WTC11 (cell line): ENCODE measurements around the gene KISS1R. TPM values are rescaled to one million over a fixed set of nuclear protein-coding genes. Genes with fewer than 3 reads are reported as not detected.

Experiments used
- ATAC-seq: fragments of 200-7000 bp; cut with Tn5 transposase; 2 replicates; pipeline ENCODE4 v1.10.0; 2021; ENCODE audit warnings: mild to moderate bottlenecking, moderate library complexity
- CTCF ChIA-PET: fragments of 300-600 bp; sonication (Branson Sonifier 250); formaldehyde crosslinking; loops from one replicate; lab custom pipeline; 2021; ENCODE audit warnings: antibody characterized with exemption; lab: Charles Lee
- POLR2A ChIA-PET: fragments of 350-600 bp; sonication (Branson Sonifier 250); formaldehyde crosslinking; loops from one replicate; lab custom pipeline; 2021; ENCODE audit warnings: antibody characterized with exemption; lab: Charles Lee
- DNase-seq: peaks from one replicate; pipeline ENCODE4 v3.0.0; 2021; ENCODE audit warnings: low spot score
- H3K27ac Mint-ChIP-seq: 2 replicates; pipeline ENCODE4 v1.8.0; 2021; ENCODE audit warnings: mixed read lengths
- H3K27me3 Mint-ChIP-seq: 2 replicates; pipeline ENCODE4 v1.8.0; 2021; ENCODE audit warnings: low read depth, mild to moderate bottlenecking, moderate library complexity, mixed read lengths
- H3K36me3 Mint-ChIP-seq: 2 replicates; pipeline ENCODE4 v1.8.0; 2021; ENCODE audit warnings: mixed read lengths
- H3K4me1 Mint-ChIP-seq: 2 replicates; pipeline ENCODE4 v1.8.0; 2022; ENCODE audit warnings: mixed read lengths
- H3K4me3 Mint-ChIP-seq: 2 replicates; pipeline ENCODE4 v1.8.0; 2021; ENCODE audit warnings: mild to moderate bottlenecking, moderate library complexity, mixed read lengths
- H3K9me3 Mint-ChIP-seq: 2 replicates; pipeline ENCODE4 v1.8.0; 2021; ENCODE audit warnings: mixed read lengths
- CREB1 ChIP-seq: sonication (generic); formaldehyde crosslinking; IDR thresholded peaks from 2 replicates; pipeline ENCODE4 v1.8.0; 2023; ENCODE audit warnings: mild to moderate bottlenecking, missing genetic modification reagents
- ESRRA ChIP-seq: sonication (generic); formaldehyde crosslinking; IDR thresholded peaks from 2 replicates; pipeline ENCODE4 v1.8.1; 2022; ENCODE audit warnings: mild to moderate bottlenecking, missing genetic modification reagents, borderline replicate concordance
- FOXJ3 ChIP-seq: sonication (generic); formaldehyde crosslinking; IDR thresholded peaks from 2 replicates; pipeline ENCODE4 v1.9.0; 2021; ENCODE audit warnings: missing genetic modification reagents, mild to moderate bottlenecking, borderline replicate concordance
- GABPB1 ChIP-seq: sonication (generic); formaldehyde crosslinking; IDR thresholded peaks from 2 replicates; pipeline ENCODE4 v1.8.1; 2023; ENCODE audit warnings: mild to moderate bottlenecking, missing genetic modification reagents
- HMGXB4 ChIP-seq: sonication (generic); formaldehyde crosslinking; IDR thresholded peaks from 2 replicates; pipeline ENCODE4 v1.8.1; 2023; ENCODE audit warnings: mild to moderate bottlenecking, moderate library complexity, missing genetic modification reagents
- OVOL2 ChIP-seq: fragments of 250-450 bp; sonication (Bioruptor Pico); IDR thresholded peaks from 2 replicates; pipeline ENCODE4 v1.9.0; 2021; ENCODE audit warnings: mild to moderate bottlenecking, borderline replicate concordance
- SMAD4 ChIP-seq: sonication (generic); formaldehyde crosslinking; IDR thresholded peaks from 2 replicates; pipeline ENCODE4 v1.8.0; 2022; ENCODE audit warnings: mild to moderate bottlenecking, missing genetic modification reagents
- TEAD4 ChIP-seq: sonication (generic); formaldehyde crosslinking; IDR thresholded peaks from 2 replicates; pipeline ENCODE4 v1.8.0; 2022; ENCODE audit warnings: mild to moderate bottlenecking, missing genetic modification reagents
- ZNF396 ChIP-seq: fragments of 250-450 bp; sonication (Bioruptor Pico); IDR thresholded peaks from 2 replicates; pipeline ENCODE4 v1.8.0; 2021; ENCODE audit warnings: mild to moderate bottlenecking, moderate library complexity, borderline replicate concordance
- ZNF532 ChIP-seq: fragments of 250-450 bp; sonication (Bioruptor Pico); IDR thresholded peaks from 2 replicates; pipeline ENCODE4 v1.9.0; 2021; ENCODE audit warnings: mild to moderate bottlenecking, borderline replicate concordance
- total RNA-seq: library from RNA; stranded (reverse); gene quantifications from 3 replicates; pipeline ENCODE4 v1.2.3, GENCODE V29; 2021
- TF ChIP-seq, protein P1 (sequence below): fragments of 250-450 bp; sonication (Bioruptor Pico); conservative IDR thresholded peaks from 2 replicates; pipeline ENCODE4 v1.9.0; 2021; ENCODE audit warnings: mild to moderate bottlenecking
- TF ChIP-seq, protein P2 (sequence below): sonication (generic); formaldehyde crosslinking; IDR thresholded peaks from 2 replicates; pipeline ENCODE4 v1.8.1; 2022; ENCODE audit warnings: mild to moderate bottlenecking, missing genetic modification reagents, moderate library complexity, borderline replicate concordance
- TF ChIP-seq, protein P3 (sequence below): fragments of 250-450 bp; sonication (Bioruptor Pico); IDR thresholded peaks from 2 replicates; pipeline ENCODE4 v2.1.2; 2022; ENCODE audit warnings: mild to moderate bottlenecking, moderate library complexity
- TF ChIP-seq, protein P4 (sequence below): sonication (generic); formaldehyde crosslinking; IDR thresholded peaks from 2 replicates; pipeline ENCODE4 v1.8.0; 2023; ENCODE audit warnings: missing genetic modification reagents, mild to moderate bottlenecking, borderline replicate concordance
- TF ChIP-seq, protein P5 (sequence below): fragments of 250-450 bp; sonication (Bioruptor Pico); IDR thresholded peaks from 2 replicates; pipeline ENCODE4 v1.8.0; 2021; ENCODE audit warnings: mild to moderate bottlenecking

Gene KISS1R
- total RNA-seq, 1 experiment from 2014 or later: 2.9 TPM

- ChIA-PET CTCF (interaction anchor here (0.7 to 1.4 kb wide), 3 partner anchors 21 to 75 kb away, joined by 3 to 4 read pairs (median 4); no protein-coding TSS in a partner anchor), POLR2A (interaction anchor here (0.7 kb wide), 1 partner anchor 70 kb away, joined by 6 read pairs; no protein-coding TSS in a partner anchor)
- ATAC-seq (no peak), DNase-seq (no peak)
- peaks cover 3% of the 10 kb centered on the region; the same call in 1 of the 2 replicates for H3K4me1 Mint-ChIP-seq
- H3K27ac Mint-ChIP-seq: peak overlapping the region; percentile 89; the same call in 1 of the 2 replicates
- no peaks in the 10 kb centered on the region for H3K9me3 Mint-ChIP-seq
- H3K27me3 Mint-ChIP-seq: no peaks in the 10 kb centered on the region
- no peak for TF ChIP-seq OVOL2
- no peak for TF ChIP-seq CREB1 (CRISPR knock-in tag)
- TF ChIP-seq GABPB1: no peak
- TF ChIP-seq, protein P1, sequence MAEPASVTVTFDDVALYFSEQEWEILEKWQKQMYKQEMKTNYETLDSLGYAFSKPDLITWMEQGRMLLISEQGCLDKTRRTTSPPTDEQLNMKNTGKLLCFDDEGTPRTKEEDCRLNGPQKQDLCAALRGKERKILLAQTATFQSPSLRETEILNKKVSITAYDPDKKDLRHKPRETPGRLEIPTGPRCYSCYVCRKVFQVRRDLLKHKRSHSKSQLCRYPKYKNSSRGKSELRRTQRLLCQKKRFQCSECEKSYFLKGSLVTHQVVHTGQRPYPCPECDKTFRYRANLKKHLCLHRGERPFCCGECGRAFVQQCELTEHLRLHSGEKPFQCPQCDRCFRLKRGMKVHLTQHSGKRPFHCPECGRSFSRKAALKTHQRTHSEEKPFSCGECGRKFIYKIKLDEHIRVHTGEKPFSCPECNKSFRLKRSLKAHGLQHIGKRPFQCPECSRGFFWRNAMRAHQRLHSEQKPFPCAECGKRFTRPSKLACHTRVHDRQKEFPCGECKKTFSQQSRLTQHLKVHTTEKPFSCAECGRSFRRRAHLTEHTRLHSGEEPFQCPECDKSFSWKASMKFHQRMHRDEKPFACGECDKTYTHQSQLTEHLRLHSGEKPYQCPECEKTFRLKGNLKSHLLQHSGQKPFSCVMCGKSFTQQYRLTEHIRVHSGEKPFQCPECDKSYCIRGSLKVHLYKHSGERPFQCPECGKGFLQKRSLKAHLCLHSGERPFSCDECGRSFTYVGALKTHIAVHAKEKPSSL (CRISPR knock-in tag): no peak
- no peak for TF ChIP-seq FOXJ3 (CRISPR knock-in tag)
- no peak overlapping the region for H3K4me3 Mint-ChIP-seq
- peaks cover 33% of the 10 kb centered on the region for H3K36me3 Mint-ChIP-seq
These were observed 21.2 kb downstream of the KISS1R start for GRCh38 chr19:938233-938923.

GRCh38 chr19:939439-939838 lies 22.3 kb downstream of the KISS1R start:
- Mint-ChIP-seq H3K4me1 (no peaks in the 10 kb centered on the region), H3K9me3 (no peaks in the 10 kb centered on the region), H3K4me3 (no peak overlapping the region), H3K27ac (peak overlapping the region; percentile 82; the same call in 1 of the 2 replicates), H3K36me3 (peaks cover 36% of the 10 kb centered on the region), H3K27me3 (no peaks in the 10 kb centered on the region)
- POLR2A ChIA-PET: no interaction called here
- CTCF ChIA-PET: no interaction called here
- no peak for DNase-seq
- TF ChIP-seq SMAD4 (CRISPR knock-in tag) (no peak), ZNF396 (CRISPR knock-in tag) (no peak), ESRRA (CRISPR knock-in tag) (no peak), HMGXB4 (CRISPR knock-in tag) (no peak), TEAD4 (CRISPR knock-in tag) (no peak), ZNF532 (CRISPR knock-in tag) (no peak), GABPB1 (no peak)
- TF ChIP-seq, protein P2, sequence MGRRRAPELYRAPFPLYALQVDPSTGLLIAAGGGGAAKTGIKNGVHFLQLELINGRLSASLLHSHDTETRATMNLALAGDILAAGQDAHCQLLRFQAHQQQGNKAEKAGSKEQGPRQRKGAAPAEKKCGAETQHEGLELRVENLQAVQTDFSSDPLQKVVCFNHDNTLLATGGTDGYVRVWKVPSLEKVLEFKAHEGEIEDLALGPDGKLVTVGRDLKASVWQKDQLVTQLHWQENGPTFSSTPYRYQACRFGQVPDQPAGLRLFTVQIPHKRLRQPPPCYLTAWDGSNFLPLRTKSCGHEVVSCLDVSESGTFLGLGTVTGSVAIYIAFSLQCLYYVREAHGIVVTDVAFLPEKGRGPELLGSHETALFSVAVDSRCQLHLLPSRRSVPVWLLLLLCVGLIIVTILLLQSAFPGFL (CRISPR knock-in tag): no peak
- TF ChIP-seq, protein P3, sequence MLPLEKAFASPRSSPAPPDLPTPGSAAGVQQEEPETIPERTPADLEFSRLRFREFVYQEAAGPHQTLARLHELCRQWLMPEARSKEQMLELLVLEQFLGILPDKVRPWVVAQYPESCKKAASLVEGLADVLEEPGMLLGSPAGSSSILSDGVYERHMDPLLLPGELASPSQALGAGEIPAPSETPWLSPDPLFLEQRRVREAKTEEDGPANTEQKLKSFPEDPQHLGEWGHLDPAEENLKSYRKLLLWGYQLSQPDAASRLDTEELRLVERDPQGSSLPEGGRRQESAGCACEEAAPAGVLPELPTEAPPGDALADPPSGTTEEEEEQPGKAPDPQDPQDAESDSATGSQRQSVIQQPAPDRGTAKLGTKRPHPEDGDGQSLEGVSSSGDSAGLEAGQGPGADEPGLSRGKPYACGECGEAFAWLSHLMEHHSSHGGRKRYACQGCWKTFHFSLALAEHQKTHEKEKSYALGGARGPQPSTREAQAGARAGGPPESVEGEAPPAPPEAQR (CRISPR knock-in tag): no peak
- TF ChIP-seq, protein P4, sequence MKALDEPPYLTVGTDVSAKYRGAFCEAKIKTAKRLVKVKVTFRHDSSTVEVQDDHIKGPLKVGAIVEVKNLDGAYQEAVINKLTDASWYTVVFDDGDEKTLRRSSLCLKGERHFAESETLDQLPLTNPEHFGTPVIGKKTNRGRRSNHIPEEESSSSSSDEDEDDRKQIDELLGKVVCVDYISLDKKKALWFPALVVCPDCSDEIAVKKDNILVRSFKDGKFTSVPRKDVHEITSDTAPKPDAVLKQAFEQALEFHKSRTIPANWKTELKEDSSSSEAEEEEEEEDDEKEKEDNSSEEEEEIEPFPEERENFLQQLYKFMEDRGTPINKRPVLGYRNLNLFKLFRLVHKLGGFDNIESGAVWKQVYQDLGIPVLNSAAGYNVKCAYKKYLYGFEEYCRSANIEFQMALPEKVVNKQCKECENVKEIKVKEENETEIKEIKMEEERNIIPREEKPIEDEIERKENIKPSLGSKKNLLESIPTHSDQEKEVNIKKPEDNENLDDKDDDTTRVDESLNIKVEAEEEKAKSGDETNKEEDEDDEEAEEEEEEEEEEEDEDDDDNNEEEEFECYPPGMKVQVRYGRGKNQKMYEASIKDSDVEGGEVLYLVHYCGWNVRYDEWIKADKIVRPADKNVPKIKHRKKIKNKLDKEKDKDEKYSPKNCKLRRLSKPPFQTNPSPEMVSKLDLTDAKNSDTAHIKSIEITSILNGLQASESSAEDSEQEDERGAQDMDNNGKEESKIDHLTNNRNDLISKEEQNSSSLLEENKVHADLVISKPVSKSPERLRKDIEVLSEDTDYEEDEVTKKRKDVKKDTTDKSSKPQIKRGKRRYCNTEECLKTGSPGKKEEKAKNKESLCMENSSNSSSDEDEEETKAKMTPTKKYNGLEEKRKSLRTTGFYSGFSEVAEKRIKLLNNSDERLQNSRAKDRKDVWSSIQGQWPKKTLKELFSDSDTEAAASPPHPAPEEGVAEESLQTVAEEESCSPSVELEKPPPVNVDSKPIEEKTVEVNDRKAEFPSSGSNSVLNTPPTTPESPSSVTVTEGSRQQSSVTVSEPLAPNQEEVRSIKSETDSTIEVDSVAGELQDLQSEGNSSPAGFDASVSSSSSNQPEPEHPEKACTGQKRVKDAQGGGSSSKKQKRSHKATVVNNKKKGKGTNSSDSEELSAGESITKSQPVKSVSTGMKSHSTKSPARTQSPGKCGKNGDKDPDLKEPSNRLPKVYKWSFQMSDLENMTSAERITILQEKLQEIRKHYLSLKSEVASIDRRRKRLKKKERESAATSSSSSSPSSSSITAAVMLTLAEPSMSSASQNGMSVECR (CRISPR knock-in tag): no peak
- TF ChIP-seq, protein P5, sequence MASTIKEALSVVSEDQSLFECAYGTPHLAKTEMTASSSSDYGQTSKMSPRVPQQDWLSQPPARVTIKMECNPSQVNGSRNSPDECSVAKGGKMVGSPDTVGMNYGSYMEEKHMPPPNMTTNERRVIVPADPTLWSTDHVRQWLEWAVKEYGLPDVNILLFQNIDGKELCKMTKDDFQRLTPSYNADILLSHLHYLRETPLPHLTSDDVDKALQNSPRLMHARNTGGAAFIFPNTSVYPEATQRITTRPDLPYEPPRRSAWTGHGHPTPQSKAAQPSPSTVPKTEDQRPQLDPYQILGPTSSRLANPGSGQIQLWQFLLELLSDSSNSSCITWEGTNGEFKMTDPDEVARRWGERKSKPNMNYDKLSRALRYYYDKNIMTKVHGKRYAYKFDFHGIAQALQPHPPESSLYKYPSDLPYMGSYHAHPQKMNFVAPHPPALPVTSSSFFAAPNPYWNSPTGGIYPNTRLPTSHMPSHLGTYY (CRISPR knock-in tag): no peak
- TF ChIP-seq, all 79 proteins: peak for 0
- ATAC-seq: no peak
